Measurements from ENCODE around the gene GMPR2. TPM values are rescaled to one million over a fixed set of nuclear protein-coding genes. Genes with fewer than 3 reads are reported as not detected.
"Not testable (repeated sequence)": the region's sequence is repeated elsewhere in the genome, so short reads cannot be mapped to it uniquely, and the experiment has no call there.

GMPR2 gene
- total RNA-seq, 1 donor from 2014 or later, result 61.7 TPM

DNA sequence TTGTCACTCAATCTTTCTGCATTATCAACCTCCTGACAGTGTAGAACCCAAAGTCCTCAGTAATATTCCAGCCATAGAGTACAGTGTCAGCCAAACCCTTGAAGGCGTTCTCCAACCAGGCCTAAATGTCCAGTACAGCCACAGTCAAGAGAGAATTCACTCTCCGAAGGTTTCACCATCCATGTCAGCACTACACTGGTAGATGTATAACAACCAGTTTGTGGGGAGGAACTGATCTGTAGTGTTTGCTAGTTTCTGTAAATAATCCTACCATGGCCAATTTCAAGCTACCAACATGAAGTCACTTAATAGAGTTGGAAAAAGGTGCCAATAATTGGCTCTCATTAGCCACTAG, 16.4 kb upstream of the GMPR2 start:
- H3K27ac Mint-ChIP-seq (ENCODE audit: unreplicated experiment), result peak overlapping the region; percentile 93
- H3K36me3 Mint-ChIP-seq (ENCODE audit: unreplicated experiment), result peaks cover 6% of the 10 kb centered on the region
- H3K27me3 Mint-ChIP-seq (ENCODE audit: unreplicated experiment), result no peaks in the 10 kb centered on the region
- H3K9me3 Mint-ChIP-seq (ENCODE audit: unreplicated experiment), result no peaks in the 10 kb centered on the region
- H3K4me1 Mint-ChIP-seq (ENCODE audit: unreplicated experiment), result peaks cover 37% of the 10 kb centered on the region
- TF ChIP-seq, protein P1, sequence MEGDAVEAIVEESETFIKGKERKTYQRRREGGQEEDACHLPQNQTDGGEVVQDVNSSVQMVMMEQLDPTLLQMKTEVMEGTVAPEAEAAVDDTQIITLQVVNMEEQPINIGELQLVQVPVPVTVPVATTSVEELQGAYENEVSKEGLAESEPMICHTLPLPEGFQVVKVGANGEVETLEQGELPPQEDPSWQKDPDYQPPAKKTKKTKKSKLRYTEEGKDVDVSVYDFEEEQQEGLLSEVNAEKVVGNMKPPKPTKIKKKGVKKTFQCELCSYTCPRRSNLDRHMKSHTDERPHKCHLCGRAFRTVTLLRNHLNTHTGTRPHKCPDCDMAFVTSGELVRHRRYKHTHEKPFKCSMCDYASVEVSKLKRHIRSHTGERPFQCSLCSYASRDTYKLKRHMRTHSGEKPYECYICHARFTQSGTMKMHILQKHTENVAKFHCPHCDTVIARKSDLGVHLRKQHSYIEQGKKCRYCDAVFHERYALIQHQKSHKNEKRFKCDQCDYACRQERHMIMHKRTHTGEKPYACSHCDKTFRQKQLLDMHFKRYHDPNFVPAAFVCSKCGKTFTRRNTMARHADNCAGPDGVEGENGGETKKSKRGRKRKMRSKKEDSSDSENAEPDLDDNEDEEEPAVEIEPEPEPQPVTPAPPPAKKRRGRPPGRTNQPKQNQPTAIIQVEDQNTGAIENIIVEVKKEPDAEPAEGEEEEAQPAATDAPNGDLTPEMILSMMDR (IDR thresholded peaks at IDR 0.05), result no peak
- peak overlapping the region; percentile 85 for H3K4me3 Mint-ChIP-seq (ENCODE audit: unreplicated experiment)
- no peak for DNase-seq (ENCODE audit: extremely low spot score, unreplicated experiment)

DNA sequence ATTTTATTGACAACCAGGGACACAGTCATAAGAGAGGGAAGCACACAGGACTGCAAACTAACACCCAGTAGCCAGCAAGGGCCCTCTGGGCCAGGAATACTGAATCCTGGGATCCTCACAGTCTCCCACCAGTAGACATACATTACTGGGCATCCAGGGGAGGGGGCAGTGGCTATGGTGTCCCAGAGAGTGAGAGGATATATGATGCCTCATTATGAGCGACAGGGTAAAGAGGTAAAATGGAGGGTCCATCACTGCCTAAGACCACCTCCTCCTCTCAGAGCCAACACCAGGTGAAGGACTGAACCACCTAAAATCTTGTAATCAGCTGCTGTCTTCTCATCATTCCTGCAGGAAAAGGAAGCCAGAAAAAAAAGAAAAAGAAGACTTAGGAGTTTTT, 15.9 kb upstream of the GMPR2 start:
- not testable (repeated sequence) for H3K36me3 Mint-ChIP-seq (ENCODE audit: unreplicated experiment); H3K27me3 Mint-ChIP-seq (ENCODE audit: unreplicated experiment); H3K4me3 Mint-ChIP-seq (ENCODE audit: unreplicated experiment); DNase-seq (ENCODE audit: extremely low spot score, unreplicated experiment); H3K9me3 Mint-ChIP-seq (ENCODE audit: unreplicated experiment)
- Mint-ChIP-seq H3K27ac (ENCODE audit: unreplicated experiment) (peak overlapping the region; percentile 93), H3K4me1 (ENCODE audit: unreplicated experiment) (peaks cover 32% of the 10 kb centered on the region)

DNA sequence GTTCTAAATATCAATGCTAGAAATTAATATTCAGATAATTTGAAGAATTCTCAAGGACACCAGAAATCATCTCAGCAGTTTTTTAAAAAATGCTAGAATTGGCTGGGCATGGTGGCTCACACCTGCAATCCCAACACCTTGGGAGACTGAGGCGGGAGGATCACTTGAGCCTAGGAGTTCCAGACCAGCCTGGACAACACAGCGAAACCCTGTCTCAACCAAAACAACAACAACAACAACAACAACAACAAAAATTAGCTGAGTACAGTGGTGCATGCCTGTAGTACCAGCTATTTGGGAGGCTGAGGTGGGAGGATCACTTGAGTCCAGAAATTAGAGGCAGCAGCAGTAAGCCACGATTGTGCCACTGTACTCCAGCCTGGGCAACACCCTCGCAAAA, 13.6 kb upstream of the GMPR2 start:
- H3K27ac Mint-ChIP-seq (ENCODE audit: unreplicated experiment), result no peak overlapping the region
- H3K4me3 Mint-ChIP-seq (ENCODE audit: unreplicated experiment), result no peak overlapping the region
- H3K36me3 Mint-ChIP-seq (ENCODE audit: unreplicated experiment), result peaks cover 3% of the 10 kb centered on the region
- H3K9me3 Mint-ChIP-seq (ENCODE audit: unreplicated experiment), result no peaks in the 10 kb centered on the region
- H3K27me3 Mint-ChIP-seq (ENCODE audit: unreplicated experiment), result no peaks in the 10 kb centered on the region
- TF ChIP-seq, protein P1 (IDR thresholded peaks at IDR 0.05), result no peak
- peaks cover 18% of the 10 kb centered on the region for H3K4me1 Mint-ChIP-seq (ENCODE audit: unreplicated experiment)
- DNase-seq (ENCODE audit: extremely low spot score, unreplicated experiment), result no peak

DNA sequence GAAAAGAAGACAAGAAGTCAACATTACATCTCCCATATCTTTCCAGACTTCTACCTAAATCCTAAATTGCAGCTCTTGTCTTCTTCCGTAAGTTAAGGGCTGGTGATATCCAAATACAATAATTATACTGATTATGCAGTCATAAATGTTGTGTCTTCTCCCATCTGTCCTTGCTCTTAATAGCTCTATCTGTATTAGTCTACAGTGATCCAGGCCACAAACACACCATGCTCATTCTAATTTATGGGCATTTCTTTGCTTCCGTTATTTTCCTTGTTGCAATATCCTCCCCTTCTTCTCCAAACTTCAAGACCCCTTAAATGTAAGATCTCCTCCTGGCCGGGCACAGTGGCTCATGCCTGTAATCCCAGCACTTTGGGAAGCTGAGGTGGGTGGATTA, 13.2 kb upstream of the GMPR2 start:
- Mint-ChIP-seq H3K4me3 (ENCODE audit: unreplicated experiment) (no peak overlapping the region), H3K4me1 (ENCODE audit: unreplicated experiment) (peaks cover 15% of the 10 kb centered on the region), H3K9me3 (ENCODE audit: unreplicated experiment) (no peaks in the 10 kb centered on the region), H3K27ac (ENCODE audit: unreplicated experiment) (no peak overlapping the region), H3K36me3 (ENCODE audit: unreplicated experiment) (peaks cover 3% of the 10 kb centered on the region), H3K27me3 (ENCODE audit: unreplicated experiment) (no peaks in the 10 kb centered on the region)
- no peak for DNase-seq (ENCODE audit: extremely low spot score, unreplicated experiment)
- TF ChIP-seq, protein P1 (IDR thresholded peaks at IDR 0.05), result no peak

DNA sequence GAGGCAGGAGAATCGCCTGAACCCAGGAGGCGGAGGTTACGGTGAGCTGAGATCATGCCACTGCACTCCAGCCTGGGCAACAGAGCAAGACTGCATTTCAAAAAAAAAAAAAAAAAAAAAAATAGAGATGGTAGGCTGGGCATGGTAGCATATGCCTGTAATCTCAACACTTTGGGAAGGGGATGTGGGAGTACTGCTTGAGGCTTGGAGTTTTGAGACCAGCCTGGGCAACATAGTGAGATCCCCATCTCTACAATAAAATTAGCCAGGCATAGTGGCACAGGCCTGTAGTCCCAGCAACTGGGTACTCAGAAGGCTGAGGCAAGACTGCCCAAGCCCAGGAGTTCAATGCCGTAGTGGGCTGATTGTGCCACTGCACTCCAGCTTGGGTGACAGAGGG, 9.7 kb upstream of the GMPR2 start:
- H3K4me3 Mint-ChIP-seq (ENCODE audit: unreplicated experiment); H3K27ac Mint-ChIP-seq (ENCODE audit: unreplicated experiment); DNase-seq (ENCODE audit: extremely low spot score, unreplicated experiment); H3K27me3 Mint-ChIP-seq (ENCODE audit: unreplicated experiment); H3K36me3 Mint-ChIP-seq (ENCODE audit: unreplicated experiment); H3K9me3 Mint-ChIP-seq (ENCODE audit: unreplicated experiment); H3K4me1 Mint-ChIP-seq (ENCODE audit: unreplicated experiment): not testable (repeated sequence)

DNA sequence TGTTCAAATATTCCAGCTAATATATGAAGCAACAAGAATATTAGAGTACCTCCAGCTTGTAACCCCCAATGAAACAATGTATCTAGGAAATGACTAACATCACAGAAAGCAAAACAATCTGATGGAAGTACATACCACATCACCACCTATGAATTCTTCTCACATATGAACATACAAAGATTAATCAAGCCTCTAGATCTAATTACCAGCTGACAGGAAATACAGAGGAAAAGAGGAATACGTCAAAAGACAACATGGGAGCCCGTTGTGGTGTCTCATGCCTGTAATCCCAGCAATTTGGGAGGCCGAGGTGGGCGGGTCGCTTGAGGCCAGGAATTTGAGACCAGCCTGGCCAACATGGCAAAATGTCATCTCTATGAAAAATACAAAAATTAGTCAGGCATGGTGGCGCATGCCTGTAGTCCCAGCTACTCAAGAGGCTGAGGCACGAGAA, 8.1 kb upstream of the GMPR2 start:
- H3K9me3 Mint-ChIP-seq (ENCODE audit: unreplicated experiment), result no peaks in the 10 kb centered on the region
- DNase-seq (ENCODE audit: extremely low spot score, unreplicated experiment), result no peak
- no peak overlapping the region for H3K27ac Mint-ChIP-seq (ENCODE audit: unreplicated experiment)
- TF ChIP-seq, protein P1 (IDR thresholded peaks at IDR 0.05), result no peak
- H3K4me1 Mint-ChIP-seq (ENCODE audit: unreplicated experiment), result peaks cover 11% of the 10 kb centered on the region
- H3K36me3 Mint-ChIP-seq (ENCODE audit: unreplicated experiment), result no peaks in the 10 kb centered on the region
- no peak overlapping the region for H3K4me3 Mint-ChIP-seq (ENCODE audit: unreplicated experiment)
- no peaks in the 10 kb centered on the region for H3K27me3 Mint-ChIP-seq (ENCODE audit: unreplicated experiment)

Measured in osteocyte (in vitro differentiated cells).